ENCODE results near the gene SAMM50.

- TF ChIP-seq ARNT (IDR thresholded peaks at IDR 0.05) (no peak), SP1 (IDR thresholded peaks at IDR 0.05) (no peak), ELF4 (IDR thresholded peaks at IDR 0.05) (no peak), LEF1 (IDR thresholded peaks at IDR 0.05; ENCODE audit: borderline replicate concordance) (no peak), BHLHE40 (IDR thresholded peaks at IDR 0.05; ENCODE audit: borderline replicate concordance) (no peak), FOXK2 (IDR thresholded peaks at IDR 0.05) (no peak), FOXA1 (IDR thresholded peaks at IDR 0.05) (no peak), HDGF (IDR thresholded peaks at IDR 0.05; ENCODE audit: borderline replicate concordance) (no peak)
Observed at GRCh38 chr22:43948836-43949406, 6.3 kb upstream of the SAMM50 start.
